ENCODE data around the gene SH3BP4. TPM values are rescaled to one million over a fixed set of nuclear protein-coding genes. Genes with fewer than 3 reads are reported as not detected.

Gene SH3BP4
- total RNA-seq, 1 donor: 115 TPM

DNA sequence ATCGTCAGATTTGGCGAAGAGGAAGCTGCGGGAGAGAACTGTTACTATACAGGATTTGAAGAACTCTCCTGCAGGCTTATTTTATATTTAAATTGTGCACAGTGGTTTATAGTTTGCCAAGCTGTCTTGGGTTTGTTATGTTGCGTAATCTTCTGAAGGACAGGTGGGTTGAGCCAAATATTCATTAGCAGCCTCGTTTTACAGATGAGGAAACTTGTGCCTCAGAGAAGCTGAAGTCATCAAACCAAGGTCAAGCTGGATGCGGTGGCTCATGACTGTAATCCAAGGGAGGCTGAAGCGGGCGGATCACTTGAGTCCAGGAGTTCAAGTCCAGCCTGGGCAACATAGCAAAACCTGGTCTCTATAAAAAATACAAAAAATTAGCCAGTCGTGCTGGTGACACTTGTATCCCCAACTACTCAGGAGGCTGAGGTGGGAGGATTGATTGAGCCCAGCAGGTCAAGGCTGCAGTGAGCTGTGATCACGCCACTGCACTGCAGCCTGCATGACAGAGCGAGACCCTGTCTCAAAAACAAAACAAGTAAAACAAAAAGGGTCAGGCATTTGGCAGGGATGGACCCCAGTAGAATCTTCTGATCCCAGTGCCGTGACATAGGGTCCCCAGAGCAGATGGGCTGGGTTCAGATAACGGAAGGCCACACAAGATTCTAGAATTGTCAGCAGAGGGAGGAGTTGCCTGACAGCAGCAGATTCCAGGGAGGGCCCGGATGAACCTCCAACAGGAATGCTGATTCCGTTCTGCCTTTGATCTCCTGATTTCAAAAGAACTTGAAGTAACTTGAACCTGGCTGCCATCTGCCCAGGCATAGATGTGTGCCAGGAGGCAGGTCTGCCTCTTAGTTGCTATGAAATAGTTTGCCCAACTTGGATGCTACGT, 50.6 kb downstream of the SH3BP4 start:
- peak; percentile 52 for DNase-seq (ENCODE audit: low read depth)
- TF ChIP-seq, protein P1, sequence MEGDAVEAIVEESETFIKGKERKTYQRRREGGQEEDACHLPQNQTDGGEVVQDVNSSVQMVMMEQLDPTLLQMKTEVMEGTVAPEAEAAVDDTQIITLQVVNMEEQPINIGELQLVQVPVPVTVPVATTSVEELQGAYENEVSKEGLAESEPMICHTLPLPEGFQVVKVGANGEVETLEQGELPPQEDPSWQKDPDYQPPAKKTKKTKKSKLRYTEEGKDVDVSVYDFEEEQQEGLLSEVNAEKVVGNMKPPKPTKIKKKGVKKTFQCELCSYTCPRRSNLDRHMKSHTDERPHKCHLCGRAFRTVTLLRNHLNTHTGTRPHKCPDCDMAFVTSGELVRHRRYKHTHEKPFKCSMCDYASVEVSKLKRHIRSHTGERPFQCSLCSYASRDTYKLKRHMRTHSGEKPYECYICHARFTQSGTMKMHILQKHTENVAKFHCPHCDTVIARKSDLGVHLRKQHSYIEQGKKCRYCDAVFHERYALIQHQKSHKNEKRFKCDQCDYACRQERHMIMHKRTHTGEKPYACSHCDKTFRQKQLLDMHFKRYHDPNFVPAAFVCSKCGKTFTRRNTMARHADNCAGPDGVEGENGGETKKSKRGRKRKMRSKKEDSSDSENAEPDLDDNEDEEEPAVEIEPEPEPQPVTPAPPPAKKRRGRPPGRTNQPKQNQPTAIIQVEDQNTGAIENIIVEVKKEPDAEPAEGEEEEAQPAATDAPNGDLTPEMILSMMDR (IDR thresholded peaks at IDR 0.05; ENCODE audit: insufficient read depth, low read depth, low read length): no peak
- H3K4me3 ChIP-seq (ENCODE audit: low read depth, low read length): no peak overlapping the region

DNA sequence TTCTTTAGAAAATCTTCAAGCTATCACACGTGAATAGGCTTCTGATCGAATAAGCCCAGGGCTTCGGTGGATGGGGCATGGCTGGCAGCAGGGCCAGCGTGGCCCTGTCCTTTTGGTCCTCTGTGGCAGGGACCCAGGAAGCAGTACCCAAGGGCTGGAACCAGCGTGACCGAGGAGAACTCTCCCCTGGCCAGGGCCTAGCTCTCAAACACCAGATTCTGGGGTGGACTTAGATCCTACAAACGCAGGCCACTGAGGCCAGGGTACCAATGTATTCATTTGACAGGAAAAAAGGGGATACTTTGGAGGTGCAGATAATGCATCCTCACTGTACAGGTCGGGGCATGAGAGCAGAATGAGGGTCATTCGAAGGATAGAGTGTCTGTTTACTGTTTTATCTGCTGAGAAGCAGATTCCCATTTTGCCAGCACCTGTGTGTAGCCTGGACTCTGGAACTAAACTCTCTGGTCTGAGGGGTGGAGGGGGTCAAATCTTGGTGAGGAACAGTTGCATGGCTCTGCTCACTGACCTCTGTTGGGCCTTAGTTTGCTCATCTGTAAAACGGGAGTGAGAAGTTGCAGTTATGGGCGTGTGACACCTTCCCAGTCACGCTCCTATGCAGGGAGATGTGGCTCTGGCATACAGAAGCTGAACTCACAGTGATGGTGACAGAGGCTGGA, 51.4 kb downstream of the SH3BP4 start:
- no peak overlapping the region for H3K4me3 ChIP-seq (ENCODE audit: low read depth, low read length)
- TF ChIP-seq, protein P1 (IDR thresholded peaks at IDR 0.05; ENCODE audit: insufficient read depth, low read depth, low read length): no peak
- DNase-seq (ENCODE audit: low read depth): no peak

DNA sequence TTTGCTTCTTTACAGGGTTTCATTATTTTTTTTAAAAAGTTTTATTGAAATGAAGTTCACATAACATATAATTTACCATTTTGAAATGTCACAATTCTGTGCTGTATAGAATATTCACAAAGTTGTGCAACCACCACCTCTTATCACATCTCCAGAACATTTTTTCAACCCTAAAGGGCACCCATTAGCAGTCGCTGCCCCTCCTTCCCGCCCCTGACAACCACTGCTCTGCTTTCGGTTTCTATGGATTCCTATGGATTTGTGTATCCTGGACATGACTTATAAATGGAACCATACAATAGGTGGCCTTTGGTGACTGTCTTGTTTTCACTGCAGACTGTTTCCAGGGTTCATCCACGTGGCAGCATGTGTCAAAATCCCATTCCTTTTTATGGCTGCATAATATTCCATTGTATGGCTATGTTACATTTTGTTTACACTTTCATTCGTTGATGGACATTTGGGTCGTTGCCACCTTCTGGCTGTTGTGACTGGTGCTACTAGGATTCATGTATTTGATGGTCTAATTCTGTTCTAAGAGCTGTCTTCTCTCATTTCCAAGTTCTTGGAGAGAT, 52.6 kb downstream of the SH3BP4 start:
- no peak overlapping the region for H3K4me3 ChIP-seq (ENCODE audit: low read depth, low read length)
- TF ChIP-seq, protein P1 (IDR thresholded peaks at IDR 0.05; ENCODE audit: insufficient read depth, low read depth, low read length): no peak
- peak; percentile 71 for DNase-seq (ENCODE audit: low read depth)

GRCh38 chr2:235005023-235005422, 53.2 kb downstream of the SH3BP4 start:
- DNase-seq (ENCODE audit: low read depth): no peak
- no peak overlapping the region for H3K4me3 ChIP-seq (ENCODE audit: low read depth, low read length)
- TF ChIP-seq, protein P1 (IDR thresholded peaks at IDR 0.05; ENCODE audit: insufficient read depth, low read depth, low read length): no peak

DNA sequence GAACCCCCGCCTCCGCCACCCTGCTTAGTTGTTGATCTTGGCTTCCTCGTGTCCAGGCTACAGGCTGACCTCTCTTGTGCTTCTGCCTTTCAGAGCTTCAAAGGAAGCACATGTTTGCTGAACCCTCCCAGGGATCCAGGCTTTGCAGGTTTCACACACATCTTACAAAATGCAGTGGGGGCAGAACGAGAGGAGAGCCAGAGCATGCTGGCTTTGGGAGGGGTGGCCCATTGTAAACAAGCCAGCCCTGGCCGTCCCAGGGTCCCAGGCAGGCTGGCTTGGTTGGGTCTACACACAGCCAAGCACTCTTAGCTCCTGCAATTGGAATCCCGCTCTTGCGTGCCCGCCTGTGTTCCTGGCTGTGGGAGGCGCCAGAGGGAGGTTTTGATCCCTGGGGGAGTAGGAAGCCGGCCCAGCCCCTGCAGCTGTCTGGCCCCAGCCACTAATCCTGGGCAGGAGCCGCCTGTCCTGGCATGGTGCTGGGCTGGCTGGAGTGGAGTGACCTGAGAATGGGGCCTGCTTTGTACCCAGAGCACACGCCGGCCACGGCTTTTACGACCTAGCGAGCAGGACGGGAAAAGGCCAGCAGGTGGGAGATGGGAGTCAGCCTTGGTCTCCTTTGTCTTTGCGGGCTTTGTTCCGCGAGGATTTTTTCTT, 53.9 kb downstream of the SH3BP4 start:
- no peak overlapping the region for H3K4me3 ChIP-seq (ENCODE audit: low read depth, low read length)
- TF ChIP-seq, protein P1 (IDR thresholded peaks at IDR 0.05; ENCODE audit: insufficient read depth, low read depth, low read length): peak; percentile 33
- DNase-seq (ENCODE audit: low read depth): peak; percentile 65

DNA sequence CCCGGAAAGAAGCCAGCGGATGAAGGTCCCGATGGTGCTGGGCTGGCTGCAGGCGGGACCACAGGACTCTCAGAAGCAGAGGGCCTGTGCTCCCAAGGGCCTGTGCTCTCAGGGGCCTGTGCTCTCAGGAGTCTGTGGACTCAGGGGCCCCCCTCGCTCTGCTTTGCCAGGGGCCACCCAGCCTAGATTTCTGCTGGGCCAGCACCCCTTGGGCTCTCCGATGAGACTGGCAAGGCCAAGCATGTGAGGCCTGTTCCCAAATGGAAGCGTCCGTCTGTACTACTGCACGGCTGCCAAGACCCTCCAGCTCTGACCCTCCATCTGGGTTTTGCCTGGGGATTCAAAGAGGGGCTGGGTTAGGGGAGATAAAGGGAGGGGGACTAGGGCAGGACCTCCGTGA, 54.6 kb downstream of the SH3BP4 start:
- no peak overlapping the region for H3K4me3 ChIP-seq (ENCODE audit: low read depth, low read length)
- no peak for DNase-seq (ENCODE audit: low read depth)
- TF ChIP-seq, protein P1 (IDR thresholded peaks at IDR 0.05; ENCODE audit: insufficient read depth, low read depth, low read length): no peak

All from fibroblast of villous mesenchyme (primary cell).